Measurements from ENCODE around the gene HACD1.
"Not testable (repeated sequence)": the region's sequence is repeated elsewhere in the genome, so short reads cannot be mapped to it uniquely, and the experiment has no call there.

The HACD1 gene

DNA sequence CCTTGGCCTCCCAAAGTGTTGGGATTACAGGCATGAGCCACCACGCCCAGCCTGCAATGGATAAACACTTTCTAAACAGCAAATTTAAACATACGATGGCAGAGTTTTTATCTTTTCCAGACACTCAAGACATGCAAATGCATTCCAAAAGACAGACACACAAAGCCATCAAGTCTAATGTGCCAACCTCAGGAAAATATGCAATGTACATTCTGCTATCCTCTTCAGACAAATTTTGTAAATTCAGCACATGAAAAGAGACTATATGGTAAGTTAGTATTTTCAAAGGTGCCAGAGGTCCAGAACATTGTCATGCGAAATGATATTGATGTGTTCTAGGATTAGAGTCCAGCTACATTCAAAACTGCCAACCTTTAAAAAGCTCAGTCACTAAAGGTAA, 19.8 kb downstream of the HACD1 start:
- Histone ChIP-seq H4K20me1 (ENCODE audit: low read depth, low read length) (no peaks in the 10 kb centered on the region), H3K9me3 (ENCODE audit: insufficient read depth, low read length) (no peaks in the 10 kb centered on the region), H2AFZ (ENCODE audit: low read depth, low read length, severe bottlenecking) (no peak overlapping the region), H3K27ac (ENCODE audit: low read depth, low read length) (no peak overlapping the region), H3K9me2 (replicated peaks; ENCODE audit: insufficient read depth, low read length) (no peaks in the 10 kb centered on the region), H3K36me3 (ENCODE audit: low read length) (no peaks in the 10 kb centered on the region), H3K4me2 (ENCODE audit: low read depth, low read length, poor library complexity, severe bottlenecking) (no peak overlapping the region), H3K9ac (ENCODE audit: low read length) (no peak overlapping the region), H3F3A (ENCODE audit: insufficient read depth) (no peaks in the 10 kb centered on the region), H3K4me3 (ENCODE audit: insufficient read depth, low read length, poor library complexity, severe bottlenecking) (no peak overlapping the region), H3K27me3 (ENCODE audit: low read length) (no peaks in the 10 kb centered on the region), H3K79me2 (ENCODE audit: insufficient read depth, low read length) (no peaks in the 10 kb centered on the region)
- TF ChIP-seq EZH2phosphoT487 (conservative IDR thresholded peaks at IDR 0.05; ENCODE audit: low read length), result no peak
- TF ChIP-seq, protein P1, sequence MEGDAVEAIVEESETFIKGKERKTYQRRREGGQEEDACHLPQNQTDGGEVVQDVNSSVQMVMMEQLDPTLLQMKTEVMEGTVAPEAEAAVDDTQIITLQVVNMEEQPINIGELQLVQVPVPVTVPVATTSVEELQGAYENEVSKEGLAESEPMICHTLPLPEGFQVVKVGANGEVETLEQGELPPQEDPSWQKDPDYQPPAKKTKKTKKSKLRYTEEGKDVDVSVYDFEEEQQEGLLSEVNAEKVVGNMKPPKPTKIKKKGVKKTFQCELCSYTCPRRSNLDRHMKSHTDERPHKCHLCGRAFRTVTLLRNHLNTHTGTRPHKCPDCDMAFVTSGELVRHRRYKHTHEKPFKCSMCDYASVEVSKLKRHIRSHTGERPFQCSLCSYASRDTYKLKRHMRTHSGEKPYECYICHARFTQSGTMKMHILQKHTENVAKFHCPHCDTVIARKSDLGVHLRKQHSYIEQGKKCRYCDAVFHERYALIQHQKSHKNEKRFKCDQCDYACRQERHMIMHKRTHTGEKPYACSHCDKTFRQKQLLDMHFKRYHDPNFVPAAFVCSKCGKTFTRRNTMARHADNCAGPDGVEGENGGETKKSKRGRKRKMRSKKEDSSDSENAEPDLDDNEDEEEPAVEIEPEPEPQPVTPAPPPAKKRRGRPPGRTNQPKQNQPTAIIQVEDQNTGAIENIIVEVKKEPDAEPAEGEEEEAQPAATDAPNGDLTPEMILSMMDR (IDR thresholded peaks at IDR 0.05; ENCODE audit: insufficient read depth, low read length, poor library complexity, severe bottlenecking), result no peak

DNA sequence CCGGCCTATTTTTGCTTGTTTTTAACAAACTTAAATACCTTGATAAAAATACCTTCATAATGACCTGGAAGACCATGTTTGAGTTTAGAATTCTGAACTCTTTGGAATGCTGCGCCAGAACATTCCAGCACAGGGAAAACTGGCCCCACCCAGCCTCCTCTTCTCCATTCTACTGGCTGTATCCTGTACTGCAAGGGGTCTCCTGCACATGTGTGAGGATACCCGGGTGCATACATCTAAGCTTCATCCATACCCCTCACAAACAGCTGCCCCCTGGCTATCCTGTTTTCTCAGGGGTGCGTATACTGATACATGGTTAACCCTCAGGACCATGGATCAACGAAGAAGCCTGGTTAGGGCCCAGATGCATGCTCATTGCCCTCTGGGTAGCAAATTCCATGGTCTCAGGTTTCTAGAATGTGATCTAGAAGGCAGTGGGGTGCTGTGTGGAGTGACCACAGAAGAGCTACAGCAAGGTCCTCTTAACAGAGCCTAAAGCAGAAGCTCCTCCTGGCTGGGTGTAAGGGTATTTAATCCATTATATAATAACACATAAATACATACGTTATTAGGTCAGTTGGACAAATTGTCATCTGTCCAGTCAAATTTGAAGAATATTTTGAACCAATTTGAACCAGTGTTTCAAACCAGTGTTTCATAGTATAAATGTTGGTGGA, 26.1 kb downstream of the HACD1 start:
- H3F3A ChIP-seq (ENCODE audit: insufficient read depth), result no peaks in the 10 kb centered on the region
- no peaks in the 10 kb centered on the region for H3K79me2 ChIP-seq (ENCODE audit: insufficient read depth, low read length)
- H2AFZ ChIP-seq (ENCODE audit: low read depth, low read length, severe bottlenecking), result no peak overlapping the region
- TF ChIP-seq EZH2phosphoT487 (conservative IDR thresholded peaks at IDR 0.05; ENCODE audit: low read length), result no peak
- TF ChIP-seq, protein P1 (IDR thresholded peaks at IDR 0.05; ENCODE audit: insufficient read depth, low read length, poor library complexity, severe bottlenecking), result no peak
- H4K20me1 ChIP-seq (ENCODE audit: low read depth, low read length), result no peaks in the 10 kb centered on the region
- no peaks in the 10 kb centered on the region for H3K36me3 ChIP-seq (ENCODE audit: low read length)
- no peak overlapping the region for H3K27ac ChIP-seq (ENCODE audit: low read depth, low read length)
- no peak overlapping the region for H3K4me2 ChIP-seq (ENCODE audit: low read depth, low read length, poor library complexity, severe bottlenecking)
- no peaks in the 10 kb centered on the region for H3K9me3 ChIP-seq (ENCODE audit: insufficient read depth, low read length)
- H3K27me3 ChIP-seq (ENCODE audit: low read length), result no peaks in the 10 kb centered on the region
- H3K4me3 ChIP-seq (ENCODE audit: insufficient read depth, low read length, poor library complexity, severe bottlenecking), result no peak overlapping the region
- no peaks in the 10 kb centered on the region for H3K9me2 ChIP-seq (replicated peaks; ENCODE audit: insufficient read depth, low read length)
- no peak overlapping the region for H3K9ac ChIP-seq (ENCODE audit: low read length)

DNA sequence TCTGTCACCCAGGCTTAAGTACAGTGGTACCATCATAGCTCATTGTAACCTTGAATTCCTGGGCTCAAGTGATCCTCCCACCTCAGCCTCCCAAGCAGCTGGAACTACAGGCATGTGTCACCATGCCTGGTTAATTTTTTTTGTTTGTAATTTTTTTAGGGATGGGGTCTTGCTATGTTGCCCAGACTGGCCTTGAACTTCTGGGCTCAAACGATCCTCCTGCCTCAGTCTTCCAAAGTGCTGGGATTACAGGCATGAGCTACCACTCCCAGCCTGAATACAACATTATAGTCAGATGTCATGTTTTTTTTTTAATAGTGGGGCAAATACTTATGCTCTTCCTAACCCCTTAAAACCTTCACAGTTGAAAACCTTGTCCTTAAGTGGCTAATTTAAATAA, 27.9 kb downstream of the HACD1 start:
- not testable (repeated sequence) for H3K27me3 ChIP-seq (ENCODE audit: low read length); H2AFZ ChIP-seq (ENCODE audit: low read depth, low read length, severe bottlenecking)

DNA sequence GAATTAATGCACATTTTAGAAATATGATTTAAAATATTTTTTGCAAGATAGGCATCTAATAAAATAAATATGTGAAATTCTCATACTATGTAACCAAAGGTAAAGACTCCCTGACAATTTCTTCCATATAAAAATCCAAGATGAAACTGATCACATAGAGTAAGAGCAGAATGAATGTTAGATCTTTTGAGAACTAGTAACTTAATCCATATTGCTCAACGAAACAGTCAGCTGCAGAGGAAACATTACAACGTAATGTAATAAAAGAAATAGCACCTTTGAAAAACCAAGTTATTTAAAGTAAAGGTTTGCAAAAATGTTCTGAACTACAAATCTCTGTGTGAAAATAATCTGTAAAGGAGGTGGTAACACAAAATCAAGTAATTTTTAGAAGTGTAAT, 28.8 kb downstream of the HACD1 start:
- Histone ChIP-seq H3K4me2 (ENCODE audit: low read depth, low read length, poor library complexity, severe bottlenecking) (no peak overlapping the region), H3K79me2 (ENCODE audit: insufficient read depth, low read length) (no peaks in the 10 kb centered on the region), H3K27ac (ENCODE audit: low read depth, low read length) (no peak overlapping the region), H3F3A (ENCODE audit: insufficient read depth) (no peaks in the 10 kb centered on the region), H3K9ac (ENCODE audit: low read length) (no peak overlapping the region), H3K9me3 (ENCODE audit: insufficient read depth, low read length) (no peaks in the 10 kb centered on the region), H3K9me2 (replicated peaks; ENCODE audit: insufficient read depth, low read length) (no peaks in the 10 kb centered on the region), H2AFZ (ENCODE audit: low read depth, low read length, severe bottlenecking) (no peak overlapping the region), H3K4me3 (ENCODE audit: insufficient read depth, low read length, poor library complexity, severe bottlenecking) (no peak overlapping the region), H3K36me3 (ENCODE audit: low read length) (no peaks in the 10 kb centered on the region), H4K20me1 (ENCODE audit: low read depth, low read length) (no peaks in the 10 kb centered on the region), H3K27me3 (ENCODE audit: low read length) (no peaks in the 10 kb centered on the region)
- TF ChIP-seq, protein P1 (IDR thresholded peaks at IDR 0.05; ENCODE audit: insufficient read depth, low read length, poor library complexity, severe bottlenecking), result no peak
- TF ChIP-seq EZH2phosphoT487 (conservative IDR thresholded peaks at IDR 0.05; ENCODE audit: low read length), result no peak

More for the DNA sequence above, 27.9 kb downstream of the HACD1 start:
- not testable (repeated sequence) for H3K4me3 ChIP-seq (ENCODE audit: insufficient read depth, low read length, poor library complexity, severe bottlenecking); H3K79me2 ChIP-seq (ENCODE audit: insufficient read depth, low read length); H3K36me3 ChIP-seq (ENCODE audit: low read length); H3K9ac ChIP-seq (ENCODE audit: low read length); H3K4me2 ChIP-seq (ENCODE audit: low read depth, low read length, poor library complexity, severe bottlenecking); H3F3A ChIP-seq (ENCODE audit: insufficient read depth); H4K20me1 ChIP-seq (ENCODE audit: low read depth, low read length); H3K9me2 ChIP-seq (replicated peaks; ENCODE audit: insufficient read depth, low read length); H3K9me3 ChIP-seq (ENCODE audit: insufficient read depth, low read length); H3K27ac ChIP-seq (ENCODE audit: low read depth, low read length)

DNA sequence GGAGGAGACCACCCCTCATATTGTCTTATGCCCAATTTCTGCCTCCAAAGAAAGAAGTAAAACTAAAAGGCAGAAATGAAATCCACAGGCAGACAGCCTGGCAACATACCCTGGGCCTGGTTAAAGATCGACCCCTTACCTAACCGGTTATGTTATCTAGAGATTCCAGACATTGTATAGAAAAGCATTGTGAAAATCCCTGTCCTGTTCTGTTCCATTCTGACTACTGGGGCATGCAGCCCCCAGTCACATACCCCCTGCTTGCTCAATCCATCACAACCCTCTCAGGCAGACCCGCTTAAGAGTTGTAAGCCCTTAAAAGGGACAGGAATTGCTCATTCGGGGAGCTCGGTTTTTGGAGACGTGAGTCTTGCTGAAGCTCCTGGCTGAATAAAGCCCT, 29.9 kb downstream of the HACD1 start:
- not testable (repeated sequence) for H3K9me2 ChIP-seq (replicated peaks; ENCODE audit: insufficient read depth, low read length); H3K4me3 ChIP-seq (ENCODE audit: insufficient read depth, low read length, poor library complexity, severe bottlenecking); H3F3A ChIP-seq (ENCODE audit: insufficient read depth); H3K27me3 ChIP-seq (ENCODE audit: low read length); H3K27ac ChIP-seq (ENCODE audit: low read depth, low read length); H4K20me1 ChIP-seq (ENCODE audit: low read depth, low read length); H3K36me3 ChIP-seq (ENCODE audit: low read length); H3K9me3 ChIP-seq (ENCODE audit: insufficient read depth, low read length); H2AFZ ChIP-seq (ENCODE audit: low read depth, low read length, severe bottlenecking); H3K9ac ChIP-seq (ENCODE audit: low read length); H3K79me2 ChIP-seq (ENCODE audit: insufficient read depth, low read length); H3K4me2 ChIP-seq (ENCODE audit: low read depth, low read length, poor library complexity, severe bottlenecking)

Measured in SU-DHL-6 (cell line).